HPDE6-E6E7 (cell line): ENCODE results near the gene E2F1.
"Not testable (repeated sequence)": the region's sequence is repeated elsewhere in the genome, so short reads cannot be mapped to it uniquely, and the experiment has no call there.

Source experiments
- DNase-seq: peaks from one replicate; pipeline ENCODE4 v3.0.0; 2011; ENCODE audit warnings: missing footprints; ENCODE audit errors: extremely low spot score

E2F1 gene

GRCh38 chr20:33657704-33658095 lies 28.5 kb downstream of the E2F1 start:
- DNase-seq, result no peak

GRCh38 chr20:33656783-33657703 lies 29.1 kb downstream of the E2F1 start:
- DNase-seq, result no peak

- no peak for DNase-seq
Measured at GRCh38 chr20:33656010-33656782, 30.0 kb downstream of the E2F1 start.

GRCh38 chr20:33655164-33655563 lies 31.0 kb downstream of the E2F1 start:
- no peak for DNase-seq

GRCh38 chr20:33654680-33655161 lies 31.5 kb downstream of the E2F1 start:
- no peak for DNase-seq

- DNase-seq, result peak; percentile 71
Measured at GRCh38 chr20:33653900-33654596, 32.1 kb downstream of the E2F1 start.

GRCh38 chr20:33653218-33653899 lies 32.8 kb downstream of the E2F1 start:
- peak; percentile 90 for DNase-seq

GRCh38 chr20:33651562-33652048 lies 34.6 kb downstream of the E2F1 start:
- no peak for DNase-seq

- DNase-seq, result peak; percentile 89
Measured at GRCh38 chr20:33650753-33651561, 35.2 kb downstream of the E2F1 start.

GRCh38 chr20:33650111-33650752 lies 36.0 kb downstream of the E2F1 start:
- no peak for DNase-seq

- DNase-seq, result no peak
Measured at GRCh38 chr20:33649201-33649681, 36.9 kb downstream of the E2F1 start.

GRCh38 chr20:33648396-33649004 lies 37.7 kb downstream of the E2F1 start:
- peak; percentile 64 for DNase-seq

GRCh38 chr20:33647603-33648395 lies 38.4 kb downstream of the E2F1 start:
- DNase-seq, result no peak

GRCh38 chr20:33646959-33647602 lies 39.1 kb downstream of the E2F1 start:
- DNase-seq, result not testable (repeated sequence)

GRCh38 chr20:33646191-33646590 lies 40.0 kb downstream of the E2F1 start:
- DNase-seq, result no peak

GRCh38 chr20:33645396-33645795 lies 40.8 kb downstream of the E2F1 start:
- no peak for DNase-seq

- DNase-seq, result no peak
Measured at GRCh38 chr20:33645072-33645358, 41.2 kb downstream of the E2F1 start.
